A673 (cell line): Measurements from ENCODE around the gene IGSF22. TPM values are rescaled to one million over a fixed set of nuclear protein-coding genes. Genes with fewer than 3 reads are reported as not detected.

ENCODE experiments used
- BruUV-seq: library from RNA; stranded (reverse); fragments of 400-500 nt; replicated peaks from 2 replicates; lab custom pipeline; 2021; lab: Mats Ljungman, UMichigan
- CTCF ChIA-PET: fragments of 300-600 bp; sonication (Branson Sonifier 250); formaldehyde crosslinking; loops from one replicate; lab custom pipeline; 2022; ENCODE audit warnings: antibody characterized with exemption; lab: Charles Lee
- POLR2A ChIA-PET: fragments of 300-600 bp; sonication (Branson Sonifier 250); formaldehyde crosslinking; loops from one replicate; lab custom pipeline; 2022; ENCODE audit warnings: antibody characterized with exemption; ENCODE audit not compliant: low non-redundant PET; lab: Charles Lee
- DNase-seq: peaks from one replicate; pipeline ENCODE4 v3.0.0-alpha.2; 2015; ENCODE audit warnings: low spot score
- H3K27ac ChIP-seq: fragments of 200-600 bp; sonication (generic); 2 replicates; pipeline ENCODE4 v1.5.1; 2016; ENCODE audit warnings: mixed run types, low read depth, mild to moderate bottlenecking, mixed read lengths, antibody characterized with exemption, low read length; ENCODE audit not compliant: poor library complexity, severe bottlenecking
- H3K27me3 ChIP-seq: fragments of 200-600 bp; sonication (generic); replicated peaks from 2 replicates; pipeline ENCODE4 v1.6.1; 2017; ENCODE audit warnings: mixed run types, low read depth, mild to moderate bottlenecking, mixed read lengths, antibody characterized with exemption, low read length; ENCODE audit not compliant: insufficient read depth, poor library complexity
- H3K36me3 ChIP-seq: fragments of 200-600 bp; sonication (generic); 2 replicates; pipeline ENCODE4 v1.6.1; 2016; ENCODE audit warnings: mixed run types, mild to moderate bottlenecking, mixed read lengths, antibody characterized with exemption, low read length; ENCODE audit not compliant: insufficient read depth, poor library complexity, severe bottlenecking
- H3K4me1 ChIP-seq: fragments of 200-600 bp; sonication (generic); 2 replicates; pipeline ENCODE4 v1.6.1; 2017; ENCODE audit warnings: mixed run types, mild to moderate bottlenecking, mixed read lengths, antibody characterized with exemption, low read length; ENCODE audit not compliant: insufficient read depth, poor library complexity, severe bottlenecking
- H3K4me3 ChIP-seq: fragments of 200-600 bp; sonication (generic); 2 replicates; pipeline ENCODE4 v1.5.1; 2016; ENCODE audit warnings: low read depth, mixed run types, mild to moderate bottlenecking, mixed read lengths, low read length; ENCODE audit not compliant: poor library complexity, severe bottlenecking
- H3K9me3 ChIP-seq: fragments of 200-600 bp; sonication (generic); 2 replicates; pipeline ENCODE4 v1.6.1; 2016; ENCODE audit warnings: mixed run types, low read depth, mild to moderate bottlenecking, mixed read lengths, antibody characterized with exemption, low read length; ENCODE audit not compliant: poor library complexity, severe bottlenecking
- EZH2 ChIP-seq: fragments of 200-600 bp; sonication (generic); IDR thresholded peaks from 2 replicates; pipeline ENCODE4 v1.6.1; 2017; ENCODE audit warnings: borderline replicate concordance, low read depth, mild to moderate bottlenecking, mixed read lengths, antibody characterized with exemption, low read length; ENCODE audit not compliant: poor library complexity, severe bottlenecking
- intact Hi-C: fragments of 100-400 bp; cut with micrococcal nuclease; formaldehyde crosslinking; loops from one replicate; pipeline ENCODE4 v1.10.0; 2022; ENCODE audit not compliant: unreplicated experiment
- total RNA-seq: library from RNA; stranded (reverse); gene quantifications from 2 replicates; pipeline ENCODE4 v1.2.3, GENCODE V29; 2021
- TF ChIP-seq, protein P1 (sequence below): fragments of 300-800, 200-600 bp; sonication (generic); conservative IDR thresholded peaks from 2 replicates; pipeline ENCODE4 v1.5.1; 2017; ENCODE audit warnings: low read depth, mild to moderate bottlenecking, antibody characterized with exemption, low read length, moderate library complexity, mixed read lengths

Gene IGSF22
- total RNA-seq, 1 experiment from 2014 or later = not detected

DNA sequence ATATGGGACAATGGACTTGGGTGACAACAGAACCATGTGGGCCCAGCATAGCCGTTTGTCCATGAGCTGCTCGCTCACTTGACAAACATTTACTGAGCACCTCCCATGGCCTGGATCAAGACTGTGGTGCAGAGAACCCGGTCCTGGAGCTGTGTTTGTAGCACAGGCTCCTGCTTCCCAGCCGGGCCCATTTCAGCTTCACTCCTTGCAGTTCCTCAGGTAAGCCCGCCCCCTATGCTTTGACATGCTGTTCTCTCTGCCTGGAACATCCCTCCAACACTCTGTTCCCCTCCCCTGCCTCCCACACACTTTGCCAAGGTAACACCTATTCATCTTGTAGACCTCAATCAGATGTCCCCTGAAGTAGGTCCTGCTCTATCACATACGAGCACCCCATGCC is 19.3 kb upstream of the IGSF22 start:
- Histone ChIP-seq H3K27ac (no peak overlapping the region), H3K36me3 (no peaks in the 10 kb centered on the region), H3K4me3 (no peak overlapping the region), H3K27me3 (no peaks in the 10 kb centered on the region), H3K9me3 (no peaks in the 10 kb centered on the region), H3K4me1 (no peaks in the 10 kb centered on the region)
- ChIA-PET CTCF (interaction anchor here (0.6 kb wide), 1 partner anchor 25 kb away, joined by 3 read pairs; no protein-coding TSS in a partner anchor), POLR2A (no interaction called here)
- intact Hi-C loops = no loop called here
- TF ChIP-seq EZH2 = no peak
- TF ChIP-seq, protein P1, sequence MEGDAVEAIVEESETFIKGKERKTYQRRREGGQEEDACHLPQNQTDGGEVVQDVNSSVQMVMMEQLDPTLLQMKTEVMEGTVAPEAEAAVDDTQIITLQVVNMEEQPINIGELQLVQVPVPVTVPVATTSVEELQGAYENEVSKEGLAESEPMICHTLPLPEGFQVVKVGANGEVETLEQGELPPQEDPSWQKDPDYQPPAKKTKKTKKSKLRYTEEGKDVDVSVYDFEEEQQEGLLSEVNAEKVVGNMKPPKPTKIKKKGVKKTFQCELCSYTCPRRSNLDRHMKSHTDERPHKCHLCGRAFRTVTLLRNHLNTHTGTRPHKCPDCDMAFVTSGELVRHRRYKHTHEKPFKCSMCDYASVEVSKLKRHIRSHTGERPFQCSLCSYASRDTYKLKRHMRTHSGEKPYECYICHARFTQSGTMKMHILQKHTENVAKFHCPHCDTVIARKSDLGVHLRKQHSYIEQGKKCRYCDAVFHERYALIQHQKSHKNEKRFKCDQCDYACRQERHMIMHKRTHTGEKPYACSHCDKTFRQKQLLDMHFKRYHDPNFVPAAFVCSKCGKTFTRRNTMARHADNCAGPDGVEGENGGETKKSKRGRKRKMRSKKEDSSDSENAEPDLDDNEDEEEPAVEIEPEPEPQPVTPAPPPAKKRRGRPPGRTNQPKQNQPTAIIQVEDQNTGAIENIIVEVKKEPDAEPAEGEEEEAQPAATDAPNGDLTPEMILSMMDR = no peak
- no peak for DNase-seq
- no TSS peak for BruUV-seq

DNA sequence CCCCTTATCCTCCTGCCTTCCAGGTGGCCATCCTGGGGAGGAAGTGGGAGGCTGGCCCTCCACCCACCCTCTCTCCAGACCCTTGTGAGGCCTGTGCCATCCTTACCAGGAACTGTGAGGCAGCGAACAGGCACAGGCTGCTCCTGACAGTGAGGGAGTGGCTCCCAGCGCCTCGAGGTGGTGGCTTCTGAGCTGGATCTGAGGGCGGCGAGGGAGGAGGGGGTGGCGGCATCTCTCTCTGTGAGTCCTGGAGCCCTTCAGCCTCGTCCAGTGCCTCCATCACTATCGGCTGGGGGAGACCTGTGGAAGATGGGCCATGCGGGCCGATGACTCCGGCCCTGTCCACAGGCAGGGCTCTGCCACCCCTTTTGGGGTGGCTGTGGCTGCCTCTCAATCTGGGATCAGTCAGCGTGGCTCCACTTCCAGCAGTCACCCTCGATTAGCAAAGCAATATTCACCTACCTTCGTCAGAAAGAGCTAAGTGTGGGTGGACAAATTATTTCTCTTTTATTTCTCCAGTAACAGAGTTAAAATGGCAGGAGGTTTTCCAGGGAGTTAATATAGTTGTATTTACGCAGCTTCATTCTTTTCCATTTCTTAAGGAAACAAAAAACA is 18.0 kb upstream of the IGSF22 start:
- Histone ChIP-seq H3K9me3 (no peaks in the 10 kb centered on the region), H3K36me3 (no peaks in the 10 kb centered on the region), H3K27me3 (no peaks in the 10 kb centered on the region), H3K4me3 (no peak overlapping the region), H3K4me1 (no peaks in the 10 kb centered on the region), H3K27ac (no peak overlapping the region)
- no peak for TF ChIP-seq EZH2
- TF ChIP-seq, protein P1 = no peak
- DNase-seq = no peak
- intact Hi-C loops = no loop called here
- POLR2A ChIA-PET = no interaction called here
- CTCF ChIA-PET = no interaction called here
- no TSS peak for BruUV-seq

DNA sequence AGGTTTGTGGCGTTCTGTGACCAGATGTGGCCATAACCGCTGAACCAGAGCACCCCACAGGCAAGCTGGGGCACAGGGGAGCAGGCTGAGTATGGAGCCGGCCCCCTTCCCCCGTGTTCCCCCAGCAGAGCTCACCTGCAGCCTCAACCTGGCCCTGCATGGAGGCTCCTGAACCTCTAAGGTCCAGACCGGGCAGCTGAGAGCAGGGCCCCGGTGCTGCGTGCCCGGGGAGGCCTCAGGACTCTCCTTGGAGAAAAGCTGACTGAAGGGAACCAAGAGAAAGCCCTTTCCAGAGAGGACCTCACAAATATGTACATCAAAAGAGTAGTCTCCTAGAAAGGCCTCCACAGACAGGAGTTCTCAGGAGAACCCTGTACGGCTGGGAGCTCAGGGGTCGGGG is 17.4 kb upstream of the IGSF22 start:
- Histone ChIP-seq H3K36me3 (no peaks in the 10 kb centered on the region), H3K9me3 (no peaks in the 10 kb centered on the region), H3K4me3 (no peak overlapping the region), H3K4me1 (no peaks in the 10 kb centered on the region), H3K27me3 (no peaks in the 10 kb centered on the region), H3K27ac (no peak overlapping the region)
- no peak for DNase-seq
- POLR2A ChIA-PET = no interaction called here
- BruUV-seq = no TSS peak
- intact Hi-C loops = no loop called here
- no peak for TF ChIP-seq EZH2
- TF ChIP-seq, protein P1 = no peak
- CTCF ChIA-PET = no interaction called here
